Mononuclear cell (primary cell): Measurements from ENCODE around the gene STXBP1. TPM values are rescaled to one million over a fixed set of nuclear protein-coding genes. Genes with fewer than 3 reads are reported as not detected.
A peak's percentile ranks its signal among the peaks of the same experiment; 100 is the strongest.
"Not testable (repeated sequence)": the region's sequence is repeated elsewhere in the genome, so short reads cannot be mapped to it uniquely, and the experiment has no call there.

Source experiments
- H3K27me3 ChIP-seq: 2 replicates; pipeline ENCODE4 v1.6.0; 2011; ENCODE audit warnings: low read length, control low read depth; ENCODE audit not compliant: insufficient read depth
- H3K4me1 ChIP-seq: 2 replicates; pipeline ENCODE4 v1.5.1; 2011; ENCODE audit warnings: mild to moderate bottlenecking, low read length, control low read depth; ENCODE audit not compliant: insufficient read depth
- H3K4me3 ChIP-seq: 2 replicates; pipeline ENCODE4 v1.5.1; 2011; ENCODE audit warnings: mild to moderate bottlenecking, low read length, moderate library complexity
- H3K9me3 ChIP-seq: 2 replicates; pipeline ENCODE4 v1.5.1; 2011; ENCODE audit warnings: low read depth, mild to moderate bottlenecking, control low read depth, low read length
- total RNA-seq: library from RNA; depleted of rRNA; stranded (reverse); fragments of >200 nt; gene quantifications from one replicate; pipeline ENCODE4 v1.2.3, GENCODE V29; 2012

STXBP1 gene
- total RNA-seq, 1 donor = 2.0 TPM

- no peaks in the 10 kb centered on the region for H3K9me3 ChIP-seq
- H3K4me1 ChIP-seq = peaks cover 27% of the 10 kb centered on the region
- H3K27me3 ChIP-seq = no peaks in the 10 kb centered on the region
- H3K4me3 ChIP-seq = no peak overlapping the region
Measured at GRCh38 chr9:127588740-127589506, 23.2 kb upstream of the STXBP1 start.

DNA sequence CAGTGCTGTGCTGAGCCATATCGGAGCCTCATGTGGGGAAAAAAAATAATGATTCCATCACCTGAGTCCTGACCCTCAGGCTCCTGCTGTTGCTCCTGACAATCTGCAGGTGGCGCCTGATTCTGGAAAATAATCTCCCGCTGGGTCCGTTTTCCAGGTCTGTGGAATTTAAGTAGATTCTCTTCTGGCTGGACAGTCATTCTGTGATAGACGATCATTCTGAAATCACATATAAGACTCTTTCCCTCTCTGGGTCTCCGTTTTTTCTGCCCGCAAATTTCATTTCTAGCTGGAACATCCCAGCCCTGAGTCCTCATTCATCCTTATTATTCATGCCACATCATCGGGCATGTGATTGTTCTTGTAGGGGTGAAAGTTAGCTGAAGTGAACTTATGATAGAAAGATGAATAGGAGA, 22.1 kb upstream of the STXBP1 start:
- peaks cover 21% of the 10 kb centered on the region for H3K4me1 ChIP-seq
- H3K4me3 ChIP-seq = no peak overlapping the region
- no peaks in the 10 kb centered on the region for H3K9me3 ChIP-seq
- H3K27me3 ChIP-seq = no peaks in the 10 kb centered on the region

- Histone ChIP-seq H3K9me3 (no peaks in the 10 kb centered on the region), H3K4me1 (peaks cover 6% of the 10 kb centered on the region), H3K4me3 (no peak overlapping the region), H3K27me3 (no peaks in the 10 kb centered on the region)
Measured at GRCh38 chr9:127595611-127596010, 16.5 kb upstream of the STXBP1 start.

- Histone ChIP-seq H3K4me3 (no peak overlapping the region), H3K4me1 (peaks cover 6% of the 10 kb centered on the region), H3K27me3 (no peaks in the 10 kb centered on the region), H3K9me3 (no peaks in the 10 kb centered on the region)
Measured at GRCh38 chr9:127598839-127599549, 13.1 kb upstream of the STXBP1 start.

GRCh38 chr9:127599550-127599891, 12.6 kb upstream of the STXBP1 start:
- Histone ChIP-seq H3K9me3 (no peaks in the 10 kb centered on the region), H3K4me3 (no peak overlapping the region), H3K27me3 (no peaks in the 10 kb centered on the region), H3K4me1 (peaks cover 6% of the 10 kb centered on the region)

GRCh38 chr9:127603226-127603625, 8.9 kb upstream of the STXBP1 start:
- H3K9me3 ChIP-seq = no peaks in the 10 kb centered on the region
- peaks cover 20% of the 10 kb centered on the region for H3K4me1 ChIP-seq
- no peaks in the 10 kb centered on the region for H3K27me3 ChIP-seq
- H3K4me3 ChIP-seq = no peak overlapping the region

DNA sequence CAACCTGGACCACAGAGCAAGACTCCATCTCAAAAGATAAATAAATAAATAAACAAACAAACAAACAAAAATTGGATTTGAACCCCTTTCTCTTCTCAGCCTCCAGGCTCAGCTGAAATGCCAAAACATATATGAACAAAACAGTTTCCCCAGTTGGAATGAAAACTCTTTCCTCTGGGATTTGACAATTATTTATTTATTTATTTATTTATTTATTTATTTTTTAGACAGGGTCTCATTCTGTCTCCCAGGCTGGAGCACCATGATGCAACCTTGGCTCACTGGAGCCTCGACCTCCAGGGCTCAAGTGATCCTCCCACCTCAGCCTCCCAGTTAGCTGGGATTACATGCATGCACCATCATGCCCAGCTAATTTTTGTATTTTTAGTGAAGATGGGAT, 6.0 kb upstream of the STXBP1 start:
- Histone ChIP-seq H3K4me3 (no peak overlapping the region), H3K9me3 (no peaks in the 10 kb centered on the region), H3K4me1 (peaks cover 29% of the 10 kb centered on the region), H3K27me3 (peaks cover 10% of the 10 kb centered on the region)

DNA sequence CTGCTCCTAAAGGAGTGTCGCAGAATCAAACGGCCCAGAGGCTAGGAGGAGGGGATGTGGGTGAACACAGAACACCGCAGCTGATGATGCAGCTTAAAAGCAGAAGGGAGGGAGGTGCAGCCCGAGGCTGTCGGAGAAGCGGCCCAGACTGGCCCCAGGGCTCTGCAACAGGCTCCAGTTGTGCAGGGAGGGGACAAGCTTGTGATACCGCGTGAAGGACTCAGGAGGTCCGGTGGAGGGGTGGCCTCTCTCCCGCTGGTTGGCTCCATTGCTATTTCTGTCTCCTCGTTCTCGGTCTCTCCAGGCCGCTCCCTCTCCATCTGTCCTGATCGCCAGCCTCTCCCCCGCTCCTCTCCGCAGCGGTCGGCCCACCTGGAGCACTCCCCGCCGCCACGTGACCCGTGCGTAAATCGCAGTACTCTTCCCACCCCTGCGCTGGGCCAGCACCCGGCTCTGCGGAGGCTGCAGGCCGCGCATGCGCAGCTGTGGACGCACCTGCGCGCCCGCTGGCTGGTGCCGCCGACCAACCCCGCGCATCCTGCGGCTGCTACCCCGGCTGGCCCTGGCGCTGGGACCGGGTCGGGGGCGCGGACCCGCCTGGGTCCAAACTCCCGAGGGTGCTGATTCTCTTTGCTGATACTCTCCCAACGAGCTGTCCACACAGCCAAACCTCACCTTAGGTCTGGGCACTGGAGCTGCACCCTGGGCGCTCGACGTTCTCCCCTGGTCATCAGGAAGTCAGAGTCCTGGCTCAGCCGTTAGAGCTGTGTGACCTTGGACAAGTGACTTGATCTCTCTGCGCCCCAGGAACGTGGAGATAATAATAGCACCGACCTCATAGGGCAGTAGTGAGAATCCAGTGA, 3.7 kb upstream of the STXBP1 start:
- Histone ChIP-seq H3K4me3 (peak overlapping the region; percentile 30), H3K27me3 (peaks cover 18% of the 10 kb centered on the region), H3K9me3 (no peaks in the 10 kb centered on the region), H3K4me1 (peaks cover 42% of the 10 kb centered on the region)

- peaks cover 41% of the 10 kb centered on the region for H3K27me3 ChIP-seq
- H3K4me1 ChIP-seq = peaks cover 41% of the 10 kb centered on the region
- no peaks in the 10 kb centered on the region for H3K9me3 ChIP-seq
Measured at GRCh38 chr9:127611603-127611898, 526 bp upstream of the STXBP1 start.

GRCh38 chr9:127612939-127613582, 984 bp downstream of the STXBP1 start:
- Histone ChIP-seq H3K27me3 (peaks cover 41% of the 10 kb centered on the region), H3K9me3 (no peaks in the 10 kb centered on the region), H3K4me3 (peak overlapping the region; percentile 21), H3K4me1 (peaks cover 26% of the 10 kb centered on the region)

More at GRCh38 chr9:127611603-127611898, 526 bp upstream of the STXBP1 start:
- H3K4me3 ChIP-seq = peak overlapping the region; percentile 48

- Histone ChIP-seq H3K27me3 (peaks cover 41% of the 10 kb centered on the region), H3K9me3 (no peaks in the 10 kb centered on the region), H3K4me1 (peaks cover 21% of the 10 kb centered on the region), H3K4me3 (no peak overlapping the region)
Measured at GRCh38 chr9:127613583-127613954, 1.5 kb downstream of the STXBP1 start.

GRCh38 chr9:127614961-127615360, 2.9 kb downstream of the STXBP1 start:
- Histone ChIP-seq H3K27me3 (peaks cover 36% of the 10 kb centered on the region), H3K4me3 (no peak overlapping the region), H3K4me1 (peaks cover 15% of the 10 kb centered on the region), H3K9me3 (no peaks in the 10 kb centered on the region)

GRCh38 chr9:127621339-127621970, 9.4 kb downstream of the STXBP1 start:
- H3K27me3 ChIP-seq, H3K4me1 ChIP-seq, H3K4me3 ChIP-seq, H3K9me3 ChIP-seq: not testable (repeated sequence)

DNA sequence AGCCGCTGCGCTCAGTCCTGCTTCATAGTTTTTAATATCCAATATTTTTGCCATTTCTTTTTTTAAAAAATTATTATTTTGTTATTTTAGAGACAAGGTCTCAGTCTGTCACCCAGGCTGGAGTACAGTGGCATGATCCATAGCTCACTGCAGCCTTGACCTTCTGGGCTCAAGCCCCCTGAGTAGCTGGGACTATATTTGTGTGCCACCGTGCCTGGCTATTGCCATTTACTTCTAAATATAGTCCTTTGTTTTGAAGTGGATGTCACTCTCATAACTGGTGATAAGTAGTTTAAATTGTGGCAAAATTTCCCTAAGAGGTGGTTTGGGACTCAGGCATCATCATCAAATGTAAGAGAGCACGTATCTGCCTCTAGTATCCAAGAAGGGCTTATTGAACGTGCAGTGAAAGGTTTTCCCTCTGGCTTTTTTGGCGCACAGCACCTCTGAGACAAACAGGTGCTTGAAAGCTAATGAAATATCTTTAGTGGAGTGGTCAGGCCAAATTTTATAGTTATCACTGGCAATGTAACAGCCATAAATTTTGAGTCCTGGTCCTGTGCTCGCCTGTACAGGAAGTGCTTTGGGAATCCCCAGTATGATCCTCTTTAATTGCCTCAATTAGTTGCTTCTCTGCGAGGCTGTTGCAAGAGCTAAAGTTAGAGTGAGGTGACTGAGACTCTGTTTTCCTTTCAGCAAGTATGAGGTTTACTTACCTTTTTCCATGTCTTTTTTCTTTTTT, 14.8 kb downstream of the STXBP1 start:
- Histone ChIP-seq H3K4me1 (no peaks in the 10 kb centered on the region), H3K4me3 (no peak overlapping the region), H3K9me3 (no peaks in the 10 kb centered on the region), H3K27me3 (no peaks in the 10 kb centered on the region)
